NOMO-1 (cell line): ENCODE measurements around the gene LHX8.
"Not testable (repeated sequence)": the region's sequence is repeated elsewhere in the genome, so short reads cannot be mapped to it uniquely, and the experiment has no call there.

Experiments
- DNase-seq, 2 experiments: peaks; one replicate each; lab custom pipeline; 2025; ENCODE audit not compliant: unreplicated experiment in 2 of 2; lab: John Stamatoyannopoulos, UW

LHX8 gene

GRCh38 chr1:75132812-75133619, 1.2 kb upstream of the LHX8 start:
- DNase-seq, result no peak

DNA sequence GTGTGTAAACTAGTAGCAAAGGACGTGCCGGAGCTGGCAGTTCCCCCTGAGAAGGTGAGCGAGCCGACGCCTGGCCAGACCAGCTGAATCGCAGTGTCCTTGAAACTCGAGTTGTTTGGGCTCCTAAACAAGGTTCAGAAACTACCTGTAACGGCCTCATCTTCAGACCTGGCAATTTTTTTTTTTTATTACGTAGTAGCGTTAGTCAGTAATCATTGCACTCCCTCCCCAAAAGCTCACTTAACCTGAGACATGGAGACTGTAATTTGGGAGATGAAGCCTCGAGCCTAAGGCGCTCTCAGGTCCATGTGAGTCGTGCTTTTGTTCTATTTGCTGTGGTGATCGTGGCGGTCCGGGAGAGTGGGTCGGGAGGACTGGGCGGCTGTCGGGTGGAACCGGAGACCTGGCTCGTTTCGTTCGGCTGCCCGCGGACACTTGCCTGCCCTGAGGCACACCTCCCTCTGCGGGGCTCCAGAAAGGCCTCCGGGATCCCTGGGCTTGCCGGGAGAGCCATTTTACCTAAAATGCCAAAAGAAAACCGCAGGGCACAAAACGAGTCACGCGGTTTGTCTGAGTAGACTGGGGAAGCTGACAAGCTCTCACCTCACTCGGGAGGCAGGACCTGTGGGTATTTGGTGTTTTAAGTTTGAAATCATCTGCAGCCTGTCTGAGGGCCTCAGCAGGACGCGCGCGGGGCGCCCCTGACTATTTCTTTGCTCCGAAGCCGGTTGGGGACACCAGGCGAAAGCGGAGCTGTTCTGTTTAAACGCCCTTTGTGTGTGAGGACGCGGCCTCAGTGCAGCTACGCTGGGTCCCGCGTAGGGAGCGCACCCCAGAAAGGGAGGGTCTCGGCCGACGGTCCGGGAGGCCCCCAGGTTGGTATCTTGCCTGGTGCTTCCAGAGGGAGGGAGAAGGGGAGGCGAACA, 722 bp downstream of the LHX8 start:
- DNase-seq, result no peak

- DNase-seq, result no peak
Observed at GRCh38 chr1:75135573-75136194, 1.5 kb downstream of the LHX8 start.

GRCh38 chr1:75136195-75136815, 2.1 kb downstream of the LHX8 start:
- no peak for DNase-seq

GRCh38 chr1:75136921-75137641, 2.9 kb downstream of the LHX8 start:
- DNase-seq, result no peak

GRCh38 chr1:75152092-75152491, 17.9 kb downstream of the LHX8 start:
- no peak for DNase-seq

GRCh38 chr1:75159154-75159553, 25.0 kb downstream of the LHX8 start:
- no peak for DNase-seq

- peak in 1 of 2 experiments; percentile 31 for DNase-seq
Observed at GRCh38 chr1:75165264-75165663, 31.1 kb downstream of the LHX8 start.

DNA sequence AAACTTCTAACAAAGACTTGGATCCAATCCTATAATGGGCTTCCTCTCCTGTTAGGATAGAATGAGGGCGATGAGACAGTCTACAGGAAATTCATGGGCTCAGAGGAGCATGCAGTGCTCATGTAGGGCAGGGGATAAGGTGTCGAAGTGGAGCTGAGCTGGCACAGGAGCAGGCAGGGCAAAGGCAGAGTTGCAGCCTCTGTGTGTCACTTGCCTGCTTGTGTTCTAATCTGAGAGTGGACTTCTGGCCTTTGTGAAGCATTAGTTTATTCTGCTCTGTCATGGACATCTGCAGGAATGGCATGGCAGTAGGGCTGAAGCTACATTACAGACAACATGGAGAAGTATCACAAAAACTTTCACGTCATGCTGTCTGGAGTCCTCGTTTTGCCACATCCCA, 32.6 kb downstream of the LHX8 start:
- DNase-seq, result no peak

DNA sequence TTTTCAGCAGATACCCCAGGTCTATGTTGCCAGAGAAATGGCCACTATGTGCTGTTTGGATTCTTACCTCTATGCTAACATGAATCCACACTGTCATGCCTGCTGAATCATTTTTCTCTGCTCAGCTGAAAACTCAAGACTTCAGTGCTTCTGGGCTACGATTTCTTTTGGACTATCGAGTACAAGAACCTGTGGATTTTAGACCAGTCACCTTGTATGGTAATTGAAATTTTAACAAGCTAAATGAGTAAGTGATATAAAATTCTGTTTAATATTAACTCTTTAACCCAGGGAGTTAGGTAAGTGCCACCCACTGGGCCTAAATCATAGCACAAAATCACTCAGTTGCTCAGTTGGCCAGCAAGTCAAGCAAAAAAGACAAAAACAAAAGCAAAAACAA, 35.8 kb downstream of the LHX8 start:
- no peak for DNase-seq

- no peak for DNase-seq
Observed at GRCh38 chr1:75170981-75171380, 36.8 kb downstream of the LHX8 start.

DNA sequence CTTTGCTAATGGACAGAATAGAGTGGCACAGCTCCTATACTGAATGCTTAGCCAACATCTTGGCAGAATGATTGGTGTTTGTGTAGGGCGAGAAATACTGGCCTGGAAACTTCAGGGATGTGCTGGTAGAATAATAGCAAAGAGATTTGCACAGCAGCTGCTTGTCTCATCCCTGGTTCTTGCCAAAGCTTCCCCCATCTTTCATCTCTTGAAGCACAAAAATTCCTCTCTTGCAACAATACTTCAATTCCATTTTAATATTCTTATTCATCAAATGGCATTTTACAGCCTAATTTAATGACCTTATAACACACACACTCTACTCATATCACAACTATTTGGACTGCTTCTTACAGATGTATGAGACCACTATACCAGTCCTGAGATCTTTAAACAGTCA, 37.7 kb downstream of the LHX8 start:
- DNase-seq, result no peak

DNA sequence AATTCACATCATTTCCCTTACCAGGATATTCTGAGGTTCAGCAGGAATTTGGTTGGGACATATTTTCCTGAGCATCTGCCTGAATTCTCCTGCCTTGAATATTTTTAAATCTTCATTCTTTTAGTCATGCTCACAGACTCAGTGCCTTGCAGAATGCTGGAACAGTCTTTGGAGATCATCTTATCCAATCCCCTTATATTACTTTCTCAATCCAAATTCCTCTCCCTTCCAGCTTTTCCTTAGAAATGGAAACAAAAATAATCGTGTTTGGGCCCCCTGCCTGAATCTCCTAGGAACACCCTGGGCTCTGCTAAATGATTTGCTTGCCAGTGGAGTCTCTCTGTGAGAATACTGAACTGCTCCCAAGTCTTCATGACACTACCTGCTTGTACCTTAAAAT, 38.4 kb downstream of the LHX8 start:
- no peak for DNase-seq

DNA sequence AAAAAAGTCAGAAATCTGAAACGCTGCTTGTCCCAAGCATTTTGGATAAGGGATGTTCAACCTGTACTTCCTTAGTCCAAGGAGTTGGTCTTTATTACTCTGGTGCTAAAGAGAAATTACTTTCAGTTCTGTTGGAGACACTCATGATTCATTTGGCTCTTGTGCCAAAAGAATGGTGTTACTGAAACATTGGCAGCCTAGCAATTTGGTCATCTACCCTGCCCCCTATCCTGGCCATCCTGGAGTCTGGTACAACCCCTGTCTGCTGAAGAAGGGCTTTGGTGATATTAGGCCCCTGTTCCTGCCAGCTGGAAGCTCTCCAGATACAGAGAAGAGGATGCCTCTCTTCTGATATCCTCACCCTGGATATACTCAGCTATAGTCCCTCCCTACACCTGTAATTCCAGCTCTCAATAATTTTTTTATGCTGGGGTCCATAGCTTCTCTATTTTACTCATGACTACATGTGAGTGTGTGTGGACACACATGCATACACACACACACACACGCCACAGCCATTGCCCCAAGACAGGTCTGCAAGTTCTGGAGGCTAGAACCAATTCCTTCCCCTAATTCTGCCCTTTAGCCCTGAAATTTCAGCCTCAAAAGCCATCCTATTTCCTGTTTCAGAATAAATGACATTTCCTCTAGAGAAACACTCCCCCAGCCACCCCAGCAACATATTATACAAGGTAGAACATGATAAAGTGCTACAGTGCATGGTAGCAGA, 40.0 kb downstream of the LHX8 start:
- peak in 1 of 2 experiments; percentile 1 for DNase-seq

- DNase-seq, result not testable (repeated sequence)
Observed at GRCh38 chr1:75181214-75181955, 47.2 kb downstream of the LHX8 start.

- DNase-seq, result no peak
Observed at GRCh38 chr1:75188892-75189291, 54.7 kb downstream of the LHX8 start.

DNA sequence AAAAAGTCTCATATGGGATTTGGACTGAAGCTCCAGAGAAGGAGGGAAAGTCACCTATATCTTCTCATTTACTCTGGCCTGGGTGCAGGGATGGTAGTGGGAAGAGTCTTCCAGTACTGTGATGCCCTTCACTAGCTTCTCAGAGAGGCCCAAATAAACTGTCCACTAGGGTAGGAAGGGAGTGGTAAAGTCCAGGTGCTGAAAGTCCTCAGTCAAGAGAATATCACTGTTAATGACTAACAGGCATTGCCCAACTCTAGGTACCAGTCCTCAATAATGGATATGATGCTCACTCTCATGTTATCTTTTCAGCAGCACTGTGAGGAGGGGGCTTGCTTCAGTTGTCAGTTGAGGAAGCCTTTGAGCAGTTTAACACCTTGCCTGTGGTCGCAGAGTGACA, 64.0 kb downstream of the LHX8 start:
- DNase-seq, result no peak

- DNase-seq, result no peak
Observed at GRCh38 chr1:75198761-75199160, 64.6 kb downstream of the LHX8 start.

DNA sequence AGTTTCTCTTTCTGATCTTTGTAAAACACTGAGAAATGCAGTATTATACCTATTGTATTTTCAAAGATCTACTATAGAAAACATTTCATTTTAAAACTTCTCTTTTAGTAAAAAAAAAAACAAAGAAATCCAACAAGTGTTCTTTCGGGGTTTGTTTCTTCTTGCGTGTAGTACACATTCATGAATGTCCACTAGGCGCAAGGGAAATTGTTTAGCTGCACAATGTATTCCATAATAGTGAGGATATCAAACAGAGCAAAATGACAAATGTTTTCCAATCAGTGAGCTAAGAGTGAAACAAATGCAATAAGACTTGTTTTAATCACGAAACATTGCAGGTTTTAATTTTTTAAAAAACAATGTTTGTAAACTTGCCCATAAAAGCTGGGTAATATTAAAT, 68.6 kb downstream of the LHX8 start:
- no peak for DNase-seq
